BLaER1 treated with 17β-estradiol and CSF1 and Interleukin-3, amounts not matched to agents 10 nM and 100 nM (cell line): Measurements from ENCODE around the gene SSNA1.

Experiments
- H3K27ac ChIP-seq, 11 experiments: shearing (Covaris generic); formaldehyde crosslinking; 2 replicates each; pipeline ENCODE4 v1.8.1; 2022
- H3K27me3 ChIP-seq, 11 experiments: shearing (Covaris generic); formaldehyde crosslinking; 2 replicates each; pipeline ENCODE4 v1.8.1; 2022
- H3K36me3 ChIP-seq, 11 experiments: shearing (Covaris generic); formaldehyde crosslinking; 2 replicates each; pipeline ENCODE4 v1.8.1; 2022
- H3K4me1 ChIP-seq, 10 experiments: shearing (Covaris generic); formaldehyde crosslinking; 2 replicates each; pipeline ENCODE4 v1.8.1; 2022
- H3K4me2 ChIP-seq, 11 experiments: shearing (Covaris generic); formaldehyde crosslinking; 2 replicates each; pipeline ENCODE4 v1.8.1; 2022
- H3K4me3 ChIP-seq, 10 experiments: shearing (Covaris generic); formaldehyde crosslinking; 2 replicates each; pipeline ENCODE4 v1.8.1; 2022
- H3K9ac ChIP-seq, 11 experiments: shearing (Covaris generic); formaldehyde crosslinking; 2 replicates each; pipeline ENCODE4 v1.8.1; 2022
- H3K9me3 ChIP-seq, 11 experiments: shearing (Covaris generic); formaldehyde crosslinking; replicated peaks in 1 of 11; 2 replicates each; pipeline ENCODE4 v1.8.1; 2022
- H4K20me1 ChIP-seq, 11 experiments: shearing (Covaris generic); formaldehyde crosslinking; 2 replicates each; pipeline ENCODE4 v1.8.1; 2022
- Cebpa-rat ChIP-seq, 11 experiments: shearing (Covaris generic); IDR thresholded peaks; 2 replicates each; pipeline ENCODE4 v1.8.1; 2022

The SSNA1 gene

DNA sequence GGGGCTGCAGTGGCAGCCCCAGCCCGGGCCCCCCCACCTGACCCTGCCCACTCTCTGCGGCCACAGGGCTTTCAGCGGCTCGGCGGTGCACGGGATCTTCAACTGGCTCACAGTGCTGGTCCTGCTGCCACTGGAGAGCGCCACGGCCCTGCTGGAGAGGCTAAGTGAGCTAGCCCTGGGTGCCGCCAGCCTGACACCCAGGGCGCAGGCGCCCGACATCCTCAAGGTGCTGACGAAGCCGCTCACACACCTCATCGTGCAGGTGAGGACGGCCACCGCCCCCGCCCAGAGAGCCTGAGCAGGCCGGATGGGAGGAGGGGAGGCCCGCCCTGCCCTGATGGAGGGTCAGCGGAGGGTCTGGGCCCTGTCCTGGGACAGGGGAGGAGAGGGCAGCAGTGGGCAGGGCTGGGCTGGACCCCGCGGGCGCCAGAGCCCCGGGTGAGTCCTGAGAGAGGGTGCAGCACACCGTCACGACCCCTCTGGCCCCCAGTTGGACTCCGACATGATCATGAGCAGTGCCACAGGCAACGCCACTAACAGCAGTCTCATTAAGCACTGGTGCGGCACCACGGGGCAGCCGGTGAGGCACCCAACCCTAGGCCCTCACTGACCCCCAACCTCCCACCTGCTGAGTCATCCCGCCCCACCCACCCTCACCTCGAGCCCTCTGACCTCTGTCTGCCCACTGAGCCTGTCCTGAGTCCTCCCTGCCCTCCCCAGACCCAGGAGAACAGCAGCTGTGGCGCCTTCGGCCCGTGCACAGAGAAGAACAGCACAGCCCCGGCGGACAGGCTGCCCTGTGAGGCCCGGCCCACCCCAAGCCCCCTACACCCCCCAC lies 44.9 kb downstream of the SSNA1 start:
- no peak overlapping the region for H3K4me3 ChIP-seq
- TF ChIP-seq Cebpa-rat (IDR thresholded peaks at IDR 0.05): no peak

DNA sequence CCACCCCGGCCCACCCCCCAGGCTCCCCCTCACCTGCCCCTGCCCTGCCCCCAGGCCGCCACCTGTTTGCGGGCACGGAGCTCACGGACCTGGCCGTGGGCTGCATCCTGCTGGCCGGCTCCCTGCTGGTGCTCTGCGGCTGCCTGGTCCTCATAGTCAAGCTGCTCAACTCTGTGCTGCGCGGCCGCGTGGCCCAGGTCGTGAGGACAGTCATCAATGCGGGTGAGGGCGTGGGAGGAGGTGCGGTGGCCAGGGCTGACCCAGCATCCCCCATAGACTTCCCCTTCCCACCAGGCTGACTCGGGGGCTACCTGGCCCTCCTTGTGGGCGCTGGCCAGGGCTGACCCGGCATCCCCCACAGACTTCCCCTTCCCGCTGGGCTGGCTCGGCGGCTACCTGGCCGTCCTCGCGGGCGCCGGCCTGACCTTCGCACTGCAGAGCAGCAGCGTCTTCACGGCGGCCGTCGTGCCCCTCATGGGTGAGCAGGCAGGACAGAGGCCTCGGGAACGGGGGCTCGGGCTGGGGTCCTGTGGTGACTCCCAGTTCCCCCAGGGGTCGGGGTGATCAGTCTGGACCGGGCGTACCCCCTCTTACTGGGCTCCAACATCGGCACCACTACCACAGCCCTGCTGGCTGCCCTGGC lies 45.7 kb downstream of the SSNA1 start:
- peak overlapping the region in 1 of 10 experiments; percentile 56; a peak in 3 of 20 replicates for H3K4me3 ChIP-seq
- TF ChIP-seq Cebpa-rat (IDR thresholded peaks at IDR 0.05): no peak
- H3K9ac ChIP-seq: peak overlapping the region in 7 of 11 experiments; percentile 15 to 71 (median 46); a peak in 9 of 22 replicates
- H3K4me2 ChIP-seq: peak overlapping the region; percentile 90 to 98 (median 95)
- no peaks in the 10 kb centered on the region for H3K27me3 ChIP-seq
- peaks cover 61 to 83% (median 79%) of the 10 kb centered on the region in 10 experiments for H3K4me1 ChIP-seq
- H3K9me3 ChIP-seq: no peaks in the 10 kb centered on the region
- peaks cover 0 to 47% (median 38%) of the 10 kb centered on the region in 11 experiments; a peak in 19 of 22 replicates for H4K20me1 ChIP-seq
- 0 out of 22 replicates have a peak overlapping the region, but pooled peaks of 1 of the 11 experiments have one; percentile 7 for H3K27ac ChIP-seq
- H3K36me3 ChIP-seq: no peaks in the 10 kb centered on the region

More for the DNA sequence above, 44.9 kb downstream of the SSNA1 start:
- H3K4me1 ChIP-seq: peaks cover 56 to 83% (median 79%) of the 10 kb centered on the region in 10 experiments
- no peak overlapping the region for H3K27ac ChIP-seq
- no peak overlapping the region for H3K9ac ChIP-seq
- no peaks in the 10 kb centered on the region for H3K36me3 ChIP-seq
- peak overlapping the region in 1 of 11 experiments; percentile 5; a peak in 2 of 22 replicates for H3K4me2 ChIP-seq
- H3K27me3 ChIP-seq: no peaks in the 10 kb centered on the region
- H3K9me3 ChIP-seq: no peaks in the 10 kb centered on the region
- peaks cover 0 to 41% (median 30%) of the 10 kb centered on the region in 11 experiments; a peak in 19 of 22 replicates for H4K20me1 ChIP-seq

DNA sequence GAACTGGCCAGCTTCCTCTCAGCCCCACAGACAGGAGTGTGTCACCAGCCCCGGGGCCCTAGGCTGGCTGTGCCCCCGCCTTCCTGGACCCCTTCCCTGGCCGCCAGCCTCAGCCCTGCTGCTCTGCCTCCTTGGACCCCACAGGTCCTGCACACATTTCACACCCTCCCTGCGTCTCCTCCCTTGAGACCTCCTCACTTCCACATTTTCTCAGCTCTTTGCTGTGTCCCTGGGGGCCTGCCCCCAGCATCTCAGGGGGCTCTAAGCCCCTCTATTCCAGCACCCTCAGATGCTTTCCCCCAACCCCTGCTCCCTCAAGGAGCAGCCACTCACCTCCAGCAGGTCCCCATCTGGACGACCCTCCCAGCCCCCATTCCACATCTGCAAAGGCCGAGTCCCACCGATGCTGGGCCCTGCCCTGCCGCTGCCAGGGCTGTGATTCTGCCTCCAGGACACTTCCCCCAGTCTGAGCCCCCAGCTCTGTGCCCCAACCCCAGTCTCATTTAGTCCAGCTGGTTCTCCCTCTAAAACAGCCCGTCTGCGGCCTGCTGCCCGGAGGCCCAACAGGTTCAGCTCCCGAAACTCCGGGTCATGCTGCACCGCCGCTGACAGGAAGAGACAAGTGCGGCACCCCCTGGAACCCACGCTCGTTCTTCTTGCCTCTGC lies 46.4 kb downstream of the SSNA1 start:
- Histone ChIP-seq H3K4me1 (peaks cover 63 to 83% (median 79%) of the 10 kb centered on the region in 10 experiments), H3K36me3 (no peaks in the 10 kb centered on the region), H3K9ac (peak overlapping the region in 7 of 11 experiments; percentile 15 to 71 (median 58); a peak in 9 of 22 replicates), H3K27ac (0 out of 22 replicates have a peak overlapping the region, but pooled peaks of 1 of the 11 experiments have one; percentile 7), H4K20me1 (peaks cover 0 to 47% (median 38%) of the 10 kb centered on the region in 11 experiments; a peak in 19 of 22 replicates), H3K9me3 (no peaks in the 10 kb centered on the region), H3K27me3 (no peaks in the 10 kb centered on the region), H3K4me2 (peak overlapping the region; percentile 90 to 98 (median 95)), H3K4me3 (peak overlapping the region in 4 of 10 experiments; percentile 4 to 56 (median 44); a peak in 6 of 20 replicates)
- no peak for TF ChIP-seq Cebpa-rat (IDR thresholded peaks at IDR 0.05)

DNA sequence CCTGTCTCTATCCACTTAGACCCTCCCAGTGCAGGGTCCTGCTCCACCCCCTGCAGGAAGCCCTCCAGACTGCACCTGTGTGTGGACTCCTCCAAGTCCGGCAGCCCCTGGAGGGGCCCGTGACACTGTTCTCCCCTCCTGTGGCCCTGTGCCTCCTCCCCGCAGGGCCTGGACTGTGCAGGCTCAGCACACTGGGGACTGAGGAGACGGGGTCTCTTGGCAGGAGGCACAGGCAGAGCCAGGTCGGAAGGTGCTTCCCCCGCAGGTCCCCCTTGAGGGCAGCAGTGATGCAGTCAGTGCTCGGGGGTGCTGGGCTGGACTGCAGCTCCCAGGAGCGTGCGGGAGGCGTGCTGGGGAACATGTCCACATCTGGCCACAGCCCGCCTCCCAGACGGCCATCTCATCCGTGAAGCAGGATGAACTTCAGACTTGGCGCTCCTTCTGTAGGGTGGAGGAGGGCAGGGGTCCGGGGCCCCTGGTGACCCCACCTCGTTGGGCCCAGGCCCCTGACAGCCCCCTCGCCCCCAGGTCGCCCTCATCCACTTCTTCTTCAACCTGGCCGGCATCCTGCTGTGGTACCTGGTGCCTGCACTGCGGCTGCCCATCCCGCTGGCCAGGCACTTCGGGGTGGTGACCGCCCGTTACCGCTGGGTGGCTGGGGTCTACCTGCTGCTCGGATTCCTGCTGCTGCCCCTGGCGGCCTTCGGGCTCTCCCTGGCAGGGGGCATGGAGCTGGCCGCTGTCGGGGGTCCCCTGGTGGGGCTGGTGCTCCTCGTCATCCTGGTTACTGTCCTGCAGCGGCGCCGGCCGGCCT lies 47.2 kb downstream of the SSNA1 start:
- no peaks in the 10 kb centered on the region for H3K9me3 ChIP-seq
- TF ChIP-seq Cebpa-rat (IDR thresholded peaks at IDR 0.05): no peak
- H3K27ac ChIP-seq: peak overlapping the region in 6 of 11 experiments; percentile 15 to 44 (median 34); a peak in 7 of 22 replicates
- H4K20me1 ChIP-seq: peaks cover 0 to 47% (median 38%) of the 10 kb centered on the region in 11 experiments; a peak in 19 of 22 replicates
- H3K4me2 ChIP-seq: peak overlapping the region; percentile 90 to 98 (median 95)
- H3K27me3 ChIP-seq: no peaks in the 10 kb centered on the region
- peak overlapping the region in 10 of 11 experiments; percentile 8 to 71 (median 54); a peak in 16 of 22 replicates for H3K9ac ChIP-seq
- no peaks in the 10 kb centered on the region for H3K36me3 ChIP-seq
- peaks cover 58 to 78% (median 73%) of the 10 kb centered on the region in 10 experiments for H3K4me1 ChIP-seq
- peak overlapping the region in 6 of 10 experiments; percentile 1 to 56 (median 39); a peak in 9 of 20 replicates for H3K4me3 ChIP-seq

DNA sequence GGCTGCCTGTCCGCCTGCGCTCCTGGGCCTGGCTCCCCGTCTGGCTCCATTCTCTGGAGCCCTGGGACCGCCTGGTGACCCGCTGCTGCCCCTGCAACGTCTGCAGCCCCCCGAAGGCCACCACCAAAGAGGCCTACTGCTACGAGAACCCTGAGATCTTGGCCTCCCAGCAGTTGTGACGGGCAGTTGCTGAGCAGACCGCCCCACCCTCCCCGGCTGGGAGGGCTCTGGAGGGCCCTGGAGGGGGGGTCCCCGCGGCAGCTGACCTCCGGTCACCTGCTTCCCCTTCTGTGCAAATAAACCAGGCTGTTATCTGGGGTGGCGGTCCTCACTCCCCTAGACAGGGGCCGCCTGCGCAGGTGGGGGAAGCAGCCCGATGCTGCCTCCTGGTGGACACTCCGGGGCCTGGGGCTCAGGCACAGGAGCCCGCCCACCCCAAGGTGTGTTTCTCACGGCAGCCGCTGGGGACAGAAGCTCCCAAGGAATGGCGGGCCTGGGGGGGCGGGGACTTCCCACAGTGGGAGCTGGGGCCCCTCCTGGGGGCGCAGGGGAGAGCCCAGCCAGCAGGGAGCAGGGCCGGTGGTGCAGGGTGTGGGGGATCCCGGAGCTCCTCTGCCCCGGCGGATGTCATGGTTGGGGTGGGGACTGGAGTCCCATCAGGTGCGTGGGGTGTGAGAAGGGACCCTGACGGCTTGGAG lies 47.9 kb downstream of the SSNA1 start:
- Histone ChIP-seq H3K4me3 (peak overlapping the region; percentile 1 to 56 (median 32); a peak in 12 of 20 replicates), H3K4me2 (peak overlapping the region; percentile 90 to 98 (median 95)), H3K9me3 (no peaks in the 10 kb centered on the region), H3K4me1 (peaks cover 58 to 76% (median 70%) of the 10 kb centered on the region in 10 experiments), H3K9ac (peak overlapping the region in 10 of 11 experiments; percentile 40 to 93 (median 67); a peak in 18 of 22 replicates), H3K27ac (peak overlapping the region in 8 of 11 experiments; percentile 25 to 64 (median 46); a peak in 15 of 22 replicates), H3K27me3 (no peaks in the 10 kb centered on the region), H3K36me3 (no peaks in the 10 kb centered on the region), H4K20me1 (peaks cover 0 to 49% (median 38%) of the 10 kb centered on the region in 11 experiments; a peak in 19 of 22 replicates)
- TF ChIP-seq Cebpa-rat (IDR thresholded peaks at IDR 0.05): no peak

DNA sequence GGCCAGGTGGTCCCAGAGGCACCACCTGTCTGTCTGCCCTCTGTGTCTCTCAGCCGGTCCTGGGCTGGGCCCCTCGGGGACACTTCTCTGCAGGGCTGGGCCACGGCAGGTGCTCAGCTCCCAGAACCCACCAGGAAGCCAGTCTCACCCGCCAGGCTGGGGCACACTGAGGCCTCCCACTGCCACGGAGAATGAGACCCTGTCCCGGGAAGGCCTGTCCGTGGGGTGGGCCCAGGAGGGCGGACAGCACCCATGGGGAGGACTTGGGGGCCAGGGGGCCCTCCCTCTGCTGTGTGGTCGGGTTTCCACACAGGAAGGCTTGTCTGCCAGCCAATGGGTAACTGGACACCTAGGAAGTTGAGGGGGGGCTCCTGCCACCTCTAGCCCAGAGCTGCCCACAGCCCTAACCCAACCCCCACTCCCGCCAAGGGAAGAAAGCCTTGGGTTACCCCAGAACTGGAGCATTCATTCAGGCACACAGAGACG lies 48.5 kb downstream of the SSNA1 start:
- Histone ChIP-seq H3K9ac (peak overlapping the region in 10 of 11 experiments; percentile 35 to 93 (median 66); a peak in 17 of 22 replicates), H3K4me2 (peak overlapping the region; percentile 90 to 98 (median 95)), H3K27me3 (no peaks in the 10 kb centered on the region), H3K4me1 (peaks cover 58 to 71% (median 66%) of the 10 kb centered on the region in 10 experiments), H3K4me3 (peak overlapping the region in 8 of 10 experiments; percentile 23 to 40 (median 30); a peak in 6 of 20 replicates), H3K36me3 (peaks cover 3 to 5% (median 4%) of the 10 kb centered on the region in 11 experiments; a peak in 21 of 22 replicates), H3K9me3 (peaks cover 0 to 3% (median 0%) of the 10 kb centered on the region in 11 experiments; a peak in 1 of 22 replicates), H3K27ac (peak overlapping the region in 8 of 11 experiments; percentile 25 to 64 (median 46); a peak in 15 of 22 replicates), H4K20me1 (peaks cover 5 to 55% (median 43%) of the 10 kb centered on the region in 11 experiments)
- no peak for TF ChIP-seq Cebpa-rat (IDR thresholded peaks at IDR 0.05)
